Measurements from ENCODE around the gene SCIN.

GRCh38 chr7:12653518-12653917, 83.0 kb downstream of the SCIN start:
- no peak for TF ChIP-seq FOSL2 (IDR thresholded peaks at IDR 0.05; ENCODE audit: borderline replicate concordance, low read depth)
- TF ChIP-seq IRF3 (IDR thresholded peaks at IDR 0.05; ENCODE audit: low read depth, low read length) = no peak
- TF ChIP-seq EP300 (IDR thresholded peaks at IDR 0.05; ENCODE audit: borderline replicate concordance in 1 of 2, low read depth in 1 of 2, low read length in 1 of 2) = no peak
- no peak for TF ChIP-seq GATA2 (CRISPR knock-in tag; IDR thresholded peaks at IDR 0.05)
- TF ChIP-seq CTCF (IDR thresholded peaks at IDR 0.05) = no peak
- no peak for TF ChIP-seq MAX (IDR thresholded peaks at IDR 0.05; ENCODE audit: low read depth)

All from SK-N-SH (cell line).